Measurements from ENCODE around the gene BZW1. TPM values are rescaled to one million over a fixed set of nuclear protein-coding genes. Genes with fewer than 3 reads are reported as not detected.

BZW1 gene
- total RNA-seq, 1 experiment from 2014 or later = 454 TPM

DNA sequence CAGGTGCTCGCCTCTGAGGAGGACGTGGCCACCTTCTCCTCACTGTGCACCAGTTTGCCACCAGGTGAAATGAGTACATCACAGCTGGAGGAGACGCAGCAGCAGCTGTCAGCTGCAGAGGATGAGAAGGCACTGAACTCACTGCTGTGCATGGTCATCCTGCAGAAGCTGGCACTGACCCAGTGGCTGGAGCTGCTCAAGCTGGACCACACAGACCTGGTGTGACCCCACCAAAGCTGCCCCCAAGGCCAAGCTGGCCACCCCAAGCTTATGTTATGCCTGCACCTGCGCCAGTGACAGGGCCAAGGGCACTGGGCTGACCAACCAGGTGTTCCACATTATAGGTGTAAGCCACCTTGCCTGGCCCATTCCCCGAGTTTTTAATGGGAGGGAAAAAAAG is 33.5 kb downstream of the BZW1 start:
- Histone ChIP-seq H3K27me3 (ENCODE audit: insufficient read depth, low read length) (no peaks in the 10 kb centered on the region), H3K4me3 (replicated peaks in 1 of 2; ENCODE audit: low read depth in 1 of 2, low read length in 2 of 2) (no peak overlapping the region), H3K9me2 (ENCODE audit: insufficient read depth) (no peaks in the 10 kb centered on the region), H3K9ac (ENCODE audit: low read length) (no peak overlapping the region), H3K36me3 (ENCODE audit: control insufficient read depth in 1 of 2, insufficient read depth in 2 of 2, low read length in 2 of 2) (no peaks in the 10 kb centered on the region), H3K79me2 (ENCODE audit: insufficient read depth, low read length) (no peaks in the 10 kb centered on the region), H3K27ac (ENCODE audit: low read depth, low read length) (no peak overlapping the region), H2AFZ (ENCODE audit: low read depth, low read length, poor library complexity, severe bottlenecking) (no peak overlapping the region), H3K4me2 (ENCODE audit: low read length) (no peak overlapping the region), H3K4me1 (ENCODE audit: control insufficient read depth in 1 of 2, insufficient read depth in 2 of 2, low read length in 2 of 2) (no peaks in the 10 kb centered on the region), H3K9me3 (ENCODE audit: control insufficient read depth in 1 of 2, insufficient read depth in 1 of 2, low read depth in 1 of 2, low read length in 2 of 2) (no peaks in the 10 kb centered on the region), H4K20me1 (ENCODE audit: insufficient read depth) (no peaks in the 10 kb centered on the region)
- DNase-seq (ENCODE audit: low read depth, low spot score) (no peak), ATAC-seq (no peak)
- RAD21 ChIA-PET (ENCODE audit: low non-redundant PET in 1 of 2, low total read pairs in 2 of 2, uncharacterized antibody in 2 of 2, unreplicated experiment in 2 of 2) = no interaction called here
- CTCF ChIA-PET = no interaction called here
- POLR2A ChIA-PET = interaction anchor here (0.9 kb wide), 1 partner anchor 19 kb away, joined by 3 read pairs; the partner anchor contains the start of gene CLK1
- no TSS peak for BruUV-seq (replicated peaks)
- intact Hi-C loops (cut with micrococcal nuclease) = no loop called here
- TF ChIP-seq EZH2phosphoT487 (IDR thresholded peaks at IDR 0.05; ENCODE audit: borderline replicate concordance) (no peak), YY1 (IDR thresholded peaks at IDR 0.05; ENCODE audit: extremely low read depth, insufficient replicate concordance, low read depth, low read length) (no peak), FOSL1 (IDR thresholded peaks at IDR 0.05; ENCODE audit: low read depth) (no peak), SIN3A (IDR thresholded peaks at IDR 0.05; ENCODE audit: low read depth) (no peak), POLR2A (IDR thresholded peaks at IDR 0.05; ENCODE audit: borderline replicate concordance, extremely low read depth, insufficient read depth, insufficient read length) (no peak), ELF1 (IDR thresholded peaks at IDR 0.05; ENCODE audit: borderline replicate concordance, low read depth) (no peak), SRF (IDR thresholded peaks at IDR 0.05; ENCODE audit: low read depth) (no peak), TCF7L2 (IDR thresholded peaks at IDR 0.05; ENCODE audit: borderline replicate concordance, extremely low read depth, insufficient read depth, insufficient read length) (no peak), POLR2AphosphoS5 (IDR thresholded peaks at IDR 0.05; ENCODE audit: low read depth, low read length) (no peak)
- TF ChIP-seq, protein P1, sequence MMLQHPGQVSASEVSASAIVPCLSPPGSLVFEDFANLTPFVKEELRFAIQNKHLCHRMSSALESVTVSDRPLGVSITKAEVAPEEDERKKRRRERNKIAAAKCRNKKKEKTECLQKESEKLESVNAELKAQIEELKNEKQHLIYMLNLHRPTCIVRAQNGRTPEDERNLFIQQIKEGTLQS (IDR thresholded peaks at IDR 0.05) = no peak
- TF ChIP-seq, protein P2, sequence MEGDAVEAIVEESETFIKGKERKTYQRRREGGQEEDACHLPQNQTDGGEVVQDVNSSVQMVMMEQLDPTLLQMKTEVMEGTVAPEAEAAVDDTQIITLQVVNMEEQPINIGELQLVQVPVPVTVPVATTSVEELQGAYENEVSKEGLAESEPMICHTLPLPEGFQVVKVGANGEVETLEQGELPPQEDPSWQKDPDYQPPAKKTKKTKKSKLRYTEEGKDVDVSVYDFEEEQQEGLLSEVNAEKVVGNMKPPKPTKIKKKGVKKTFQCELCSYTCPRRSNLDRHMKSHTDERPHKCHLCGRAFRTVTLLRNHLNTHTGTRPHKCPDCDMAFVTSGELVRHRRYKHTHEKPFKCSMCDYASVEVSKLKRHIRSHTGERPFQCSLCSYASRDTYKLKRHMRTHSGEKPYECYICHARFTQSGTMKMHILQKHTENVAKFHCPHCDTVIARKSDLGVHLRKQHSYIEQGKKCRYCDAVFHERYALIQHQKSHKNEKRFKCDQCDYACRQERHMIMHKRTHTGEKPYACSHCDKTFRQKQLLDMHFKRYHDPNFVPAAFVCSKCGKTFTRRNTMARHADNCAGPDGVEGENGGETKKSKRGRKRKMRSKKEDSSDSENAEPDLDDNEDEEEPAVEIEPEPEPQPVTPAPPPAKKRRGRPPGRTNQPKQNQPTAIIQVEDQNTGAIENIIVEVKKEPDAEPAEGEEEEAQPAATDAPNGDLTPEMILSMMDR (IDR thresholded peaks at IDR 0.05 in 2 of 3, conservative IDR thresholded peaks at IDR 0.05 in 1 of 3; ENCODE audit: borderline replicate concordance in 1 of 3, insufficient read depth in 1 of 3, low read depth in 2 of 3, low read length in 2 of 3) = no peak
- TF ChIP-seq, protein P3, sequence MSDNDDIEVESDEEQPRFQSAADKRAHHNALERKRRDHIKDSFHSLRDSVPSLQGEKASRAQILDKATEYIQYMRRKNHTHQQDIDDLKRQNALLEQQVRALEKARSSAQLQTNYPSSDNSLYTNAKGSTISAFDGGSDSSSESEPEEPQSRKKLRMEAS (IDR thresholded peaks at IDR 0.05) = no peak
